LNCaP clone FGC (cell line): ENCODE data around the gene SBK2.

ENCODE experiments used
- DNase-seq: peaks from one replicate; pipeline ENCODE4 v3.0.0-alpha.2; 2011; ENCODE audit warnings: low read depth
- H3K4me3 ChIP-seq: 2 replicates; pipeline ENCODE4 v1.5.1; 2011; ENCODE audit warnings: mild to moderate bottlenecking, low read depth, low read length, control low read depth
- TF ChIP-seq, protein P1 (sequence below): IDR thresholded peaks from 2 replicates; pipeline ENCODE4 v1.5.1; 2012; ENCODE audit warnings: mild to moderate bottlenecking; ENCODE audit not compliant: control insufficient read depth, insufficient read depth; ENCODE audit errors: extremely low read depth

SBK2 gene

DNA sequence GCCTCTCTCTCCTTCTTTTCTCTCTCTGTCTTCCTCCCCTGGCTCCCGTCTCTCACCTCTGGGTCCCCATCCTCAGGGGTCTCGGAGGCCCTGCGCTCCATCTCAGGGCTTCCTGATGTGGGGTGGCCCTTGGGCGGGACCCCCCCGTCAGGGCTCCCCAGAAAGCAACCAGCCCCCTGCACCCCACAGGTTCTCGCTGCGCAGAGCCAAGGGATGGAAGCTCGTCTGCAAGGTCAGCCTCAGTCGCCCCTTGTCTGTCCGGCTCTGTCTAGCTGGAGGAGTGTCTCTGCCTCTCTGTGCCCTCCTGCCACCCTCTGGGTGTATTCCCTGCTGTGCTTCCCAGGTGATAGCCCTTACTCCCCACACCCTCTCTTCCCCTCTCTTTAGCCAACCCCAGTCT, 8.5 kb upstream of the SBK2 start, which contains the start of gene SBK3:
Gene SBK3, minus strand, starts transcription at position 101 of the 400 bp plus-strand sequence. Its CDS starts 0 bp downstream, at position 101.
- H3K4me3 ChIP-seq: no peak within 1 kb of the TSS
- TF ChIP-seq, protein P1, sequence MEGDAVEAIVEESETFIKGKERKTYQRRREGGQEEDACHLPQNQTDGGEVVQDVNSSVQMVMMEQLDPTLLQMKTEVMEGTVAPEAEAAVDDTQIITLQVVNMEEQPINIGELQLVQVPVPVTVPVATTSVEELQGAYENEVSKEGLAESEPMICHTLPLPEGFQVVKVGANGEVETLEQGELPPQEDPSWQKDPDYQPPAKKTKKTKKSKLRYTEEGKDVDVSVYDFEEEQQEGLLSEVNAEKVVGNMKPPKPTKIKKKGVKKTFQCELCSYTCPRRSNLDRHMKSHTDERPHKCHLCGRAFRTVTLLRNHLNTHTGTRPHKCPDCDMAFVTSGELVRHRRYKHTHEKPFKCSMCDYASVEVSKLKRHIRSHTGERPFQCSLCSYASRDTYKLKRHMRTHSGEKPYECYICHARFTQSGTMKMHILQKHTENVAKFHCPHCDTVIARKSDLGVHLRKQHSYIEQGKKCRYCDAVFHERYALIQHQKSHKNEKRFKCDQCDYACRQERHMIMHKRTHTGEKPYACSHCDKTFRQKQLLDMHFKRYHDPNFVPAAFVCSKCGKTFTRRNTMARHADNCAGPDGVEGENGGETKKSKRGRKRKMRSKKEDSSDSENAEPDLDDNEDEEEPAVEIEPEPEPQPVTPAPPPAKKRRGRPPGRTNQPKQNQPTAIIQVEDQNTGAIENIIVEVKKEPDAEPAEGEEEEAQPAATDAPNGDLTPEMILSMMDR: no peak
- no peak for DNase-seq

DNA sequence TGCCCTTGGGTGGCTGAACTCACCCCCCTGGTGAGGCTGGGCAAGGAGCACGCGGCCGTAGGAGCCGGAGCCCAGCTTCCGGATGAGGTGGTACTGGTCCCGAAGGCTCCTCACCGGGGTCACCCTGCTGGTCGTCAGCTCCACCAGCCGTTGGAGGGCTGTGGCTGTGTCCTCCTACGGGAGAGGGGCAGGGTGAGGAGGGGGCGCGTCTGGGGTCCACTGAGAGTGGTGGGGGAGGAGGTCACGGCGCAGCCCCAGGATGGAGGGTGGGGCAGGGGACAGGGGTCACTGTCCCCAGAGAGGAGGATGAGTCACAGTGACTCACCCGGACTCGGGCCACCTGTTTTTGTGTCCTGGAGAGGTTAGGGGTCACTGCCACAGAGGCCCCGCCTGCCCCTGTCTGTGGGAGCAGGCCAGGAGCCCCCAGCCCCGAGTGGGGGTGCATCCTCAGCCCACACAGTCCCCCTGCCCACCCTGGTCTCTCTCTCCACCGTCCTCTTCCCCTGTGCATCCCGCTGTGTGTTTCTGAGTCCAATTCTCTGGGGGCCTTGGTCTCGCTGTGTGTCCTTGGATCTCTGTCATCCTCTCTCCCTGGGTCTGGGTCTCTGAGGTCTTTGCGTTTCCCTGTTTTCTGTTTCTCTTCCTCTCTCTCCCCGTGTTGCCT, 8.0 kb upstream of the SBK2 start:
- TF ChIP-seq, protein P1: no peak
- H3K4me3 ChIP-seq: no peak overlapping the region
- DNase-seq: no peak

DNA sequence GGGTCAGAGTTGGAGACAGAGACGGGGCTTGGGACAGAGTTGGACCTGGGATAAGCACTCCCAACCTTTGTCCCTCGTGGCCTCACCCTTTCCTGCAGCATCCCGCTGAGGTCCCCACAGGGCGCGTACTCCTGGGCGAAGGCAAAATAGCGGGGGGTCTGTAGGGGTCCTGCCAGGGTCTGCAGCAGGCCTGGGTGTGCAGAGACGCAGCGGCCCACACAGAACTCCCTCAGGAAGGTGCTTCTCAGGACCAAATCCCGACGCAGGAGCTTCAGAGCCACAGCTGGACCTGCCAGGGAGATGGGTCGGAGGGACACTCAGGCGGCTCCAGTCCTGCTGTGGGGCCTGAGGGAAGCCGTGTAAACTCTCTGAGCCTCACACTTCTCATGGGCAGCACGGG, 7.1 kb upstream of the SBK2 start:
- TF ChIP-seq, protein P1: no peak
- DNase-seq: no peak
- H3K4me3 ChIP-seq: no peak overlapping the region

DNA sequence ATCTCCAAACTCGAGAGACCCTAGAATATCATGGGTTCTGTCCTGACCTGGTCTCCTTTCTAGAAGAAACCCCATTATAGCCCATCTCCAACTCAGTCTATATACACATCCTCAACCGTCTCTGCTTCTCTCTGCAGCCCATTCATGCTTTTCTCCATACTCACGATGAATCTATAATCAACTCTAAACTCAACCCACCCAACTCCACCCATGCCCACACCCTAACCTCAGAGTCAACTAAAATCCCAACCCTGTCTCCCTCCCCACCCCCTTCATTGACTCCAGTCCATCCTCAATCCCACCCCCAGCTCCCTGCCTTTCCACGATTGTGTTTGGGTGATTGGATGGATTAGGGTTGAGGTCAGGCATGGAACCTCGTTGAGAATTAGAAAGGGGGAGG, 6.6 kb upstream of the SBK2 start:
- no peak overlapping the region for H3K4me3 ChIP-seq
- TF ChIP-seq, protein P1: no peak
- DNase-seq: no peak

DNA sequence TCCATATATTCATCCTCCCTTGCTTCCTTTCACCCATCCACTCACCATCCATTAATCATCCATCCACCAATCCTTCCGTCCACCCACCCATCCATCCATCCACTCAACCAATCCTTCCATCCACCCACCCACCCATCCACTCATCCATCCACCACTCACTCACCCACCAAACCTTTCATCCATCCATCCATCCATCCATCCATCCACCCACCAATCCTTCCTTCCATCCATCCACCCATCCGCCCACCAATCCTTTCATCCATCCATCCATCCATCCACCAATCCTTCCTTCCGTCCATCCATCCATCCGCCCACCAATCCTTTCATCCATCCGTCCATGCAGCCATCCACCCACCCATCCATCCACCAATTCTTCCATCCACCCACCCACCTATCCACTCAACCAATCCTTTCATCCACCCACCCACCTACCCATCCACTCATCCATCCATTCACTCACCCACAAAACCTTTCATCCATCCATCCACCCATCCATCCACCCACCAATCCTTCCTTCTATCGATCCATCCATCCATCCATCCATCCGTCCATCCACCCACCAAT, 5.4 kb upstream of the SBK2 start:
- H3K4me3 ChIP-seq: no peak overlapping the region
- TF ChIP-seq, protein P1: no peak

DNA sequence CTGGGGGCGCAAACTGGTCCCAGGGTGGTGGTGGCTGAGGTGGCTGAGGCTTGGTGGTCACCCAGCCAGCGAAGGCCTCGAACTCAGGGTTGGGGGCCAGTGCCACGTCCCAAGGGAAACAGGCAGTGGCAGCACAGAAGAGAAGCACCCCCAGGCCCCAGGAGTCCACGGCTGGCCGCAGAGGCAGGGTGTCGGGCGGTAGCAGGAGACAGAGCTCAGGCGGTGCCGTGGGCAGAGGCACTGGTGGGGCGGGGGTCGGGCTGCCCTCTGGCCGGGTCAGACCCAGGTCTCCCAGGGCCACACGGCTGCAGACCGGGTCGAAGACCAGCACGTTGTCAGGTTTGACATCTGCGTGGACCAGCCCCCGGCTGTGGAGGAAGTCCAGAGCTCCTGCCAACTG, 4.2 kb upstream of the SBK2 start:
- DNase-seq: no peak
- TF ChIP-seq, protein P1: no peak
- no peak overlapping the region for H3K4me3 ChIP-seq

More for the DNA sequence above, 5.4 kb upstream of the SBK2 start:
- no peak for DNase-seq

DNA sequence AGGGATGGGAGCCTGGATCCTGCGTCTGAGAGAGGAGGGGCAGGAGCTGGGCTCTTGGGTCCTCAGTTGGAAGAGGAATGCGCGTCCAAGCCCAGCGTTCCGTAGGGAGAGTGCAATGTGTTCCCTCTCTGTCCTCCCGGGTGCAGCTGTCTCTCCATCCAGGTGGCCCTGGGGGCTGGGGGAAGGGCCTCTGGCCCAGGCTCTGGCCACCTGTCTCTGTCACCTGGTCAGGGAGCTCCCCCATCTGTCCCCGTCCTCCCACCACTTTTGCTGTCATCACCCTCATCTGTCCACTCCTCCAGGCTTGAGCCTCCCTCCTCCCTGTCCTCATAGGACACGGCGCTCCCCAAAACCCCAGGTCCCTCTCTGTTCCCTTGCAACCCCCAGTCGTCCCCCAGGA, 3.7 kb upstream of the SBK2 start:
- no peak for DNase-seq
- TF ChIP-seq, protein P1: no peak
- H3K4me3 ChIP-seq: no peak overlapping the region
